Globus pallidus (tissue), 1 donor: ENCODE results near the gene PARP14.
"Not testable (repeated sequence)": the region's sequence is repeated elsewhere in the genome, so short reads cannot be mapped to it uniquely, and the experiment has no call there.

Experiments used
- DNase-seq: peaks from one replicate; pipeline ENCODE4 v3.0.0-alpha.2; 2015; ENCODE audit warnings: low spot score

PARP14 gene

GRCh38 chr3:122719273-122719921, 38.8 kb downstream of the PARP14 start:
- DNase-seq = no peak

GRCh38 chr3:122725106-122725505, 44.5 kb downstream of the PARP14 start:
- DNase-seq = no peak

GRCh38 chr3:122727294-122727693, 46.7 kb downstream of the PARP14 start:
- DNase-seq = no peak

DNA sequence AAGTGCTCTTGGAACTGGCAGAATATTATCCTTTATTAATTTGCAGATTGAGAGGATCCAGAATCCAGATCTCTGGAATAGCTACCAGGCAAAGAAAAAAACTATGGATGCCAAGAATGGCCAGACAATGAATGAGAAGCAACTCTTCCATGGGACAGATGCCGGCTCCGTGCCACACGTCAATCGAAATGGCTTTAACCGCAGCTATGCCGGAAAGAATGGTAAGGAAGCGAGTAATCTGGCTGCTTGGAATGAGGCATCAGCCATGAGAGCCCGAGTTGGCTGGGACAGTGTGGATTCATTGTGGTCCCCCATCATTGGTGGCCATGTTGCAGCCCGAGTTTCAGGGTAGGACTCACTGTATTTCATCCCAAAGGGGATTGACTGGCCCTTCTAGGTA, 47.1 kb downstream of the PARP14 start:
- no peak for DNase-seq

- DNase-seq = no peak
Observed at GRCh38 chr3:122728186-122728585, 47.5 kb downstream of the PARP14 start.

- no peak for DNase-seq
Observed at GRCh38 chr3:122728756-122729514, 48.3 kb downstream of the PARP14 start.

DNA sequence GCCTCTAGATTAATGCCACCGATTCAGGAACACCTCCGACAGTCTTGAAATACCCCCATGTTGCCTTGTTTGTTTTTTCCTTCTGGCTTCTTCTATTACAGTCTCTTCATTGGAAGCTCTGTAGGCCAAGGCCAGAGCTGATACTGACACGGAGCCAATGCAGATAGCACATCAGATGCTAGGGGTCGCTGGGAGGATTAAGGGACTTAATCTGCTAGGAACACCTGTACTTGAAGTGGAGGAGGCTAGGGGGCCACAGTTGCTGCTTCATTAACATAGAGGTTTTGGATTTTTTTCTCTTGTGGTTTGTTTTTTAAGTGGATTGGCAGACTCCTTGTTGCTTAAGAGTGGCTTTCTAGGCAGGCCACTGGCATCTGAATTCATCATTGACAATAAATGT, 49.6 kb downstream of the PARP14 start:
- no peak for DNase-seq

DNA sequence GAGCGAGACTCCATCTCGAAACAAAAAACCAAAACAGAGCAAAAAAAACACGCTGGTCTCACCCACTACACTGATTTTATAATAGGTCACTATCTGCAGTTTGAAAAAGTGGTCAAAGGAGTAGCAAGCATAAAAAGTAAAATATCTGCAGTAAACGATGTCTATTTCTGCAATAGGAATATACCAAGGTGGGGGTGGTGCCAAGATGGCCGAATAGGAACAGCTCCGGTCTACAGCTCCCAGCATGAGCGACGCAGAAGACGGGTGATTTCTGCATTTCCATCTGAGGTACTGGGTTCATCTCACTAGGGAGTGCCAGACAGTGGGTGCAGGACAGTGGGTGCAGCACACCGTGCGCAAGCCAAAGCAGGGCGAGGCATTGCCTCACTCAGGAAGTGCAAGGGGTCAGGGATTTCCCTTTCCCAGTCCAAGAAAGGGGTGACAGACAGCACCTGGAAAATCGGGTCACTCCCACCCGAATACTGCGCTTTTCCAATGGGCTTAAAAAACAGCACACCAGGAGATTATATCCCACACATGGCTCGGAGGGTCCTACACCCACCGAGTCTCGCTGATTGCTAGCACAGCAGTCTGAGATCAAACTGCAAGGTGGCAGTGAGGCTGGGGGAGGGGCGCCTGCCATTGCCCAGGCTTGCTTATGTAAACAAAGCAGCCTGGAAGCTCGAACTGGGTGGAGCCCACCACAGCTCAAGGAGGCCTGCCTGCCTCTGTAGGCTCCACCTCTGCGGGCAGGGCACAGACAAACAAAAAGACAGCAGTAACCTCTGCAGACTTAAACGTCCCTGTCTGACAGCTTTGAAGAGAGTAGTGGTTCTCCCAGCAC, 52.3 kb downstream of the PARP14 start:
- not testable (repeated sequence) for DNase-seq

GRCh38 chr3:122739172-122739571, 58.5 kb downstream of the PARP14 start:
- DNase-seq = no peak

DNA sequence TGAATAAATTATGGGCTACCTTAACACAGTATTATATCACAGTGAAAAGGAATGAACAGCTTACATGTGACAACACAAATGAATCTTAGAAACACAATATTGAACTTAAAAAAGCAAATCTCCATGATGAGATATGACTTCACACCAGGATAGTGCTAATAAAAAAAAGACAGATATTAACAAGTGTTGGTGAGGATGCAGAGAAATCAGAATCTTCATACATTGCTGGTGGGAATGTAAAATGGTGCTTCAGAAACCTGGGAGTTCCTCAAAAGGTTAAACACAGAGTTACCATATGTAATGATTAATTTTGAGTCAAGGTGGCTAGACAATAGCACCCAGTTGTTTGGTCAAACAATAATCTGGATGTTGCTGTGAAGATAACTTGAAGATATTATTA, 61.6 kb downstream of the PARP14 start:
- no peak for DNase-seq

- no peak for DNase-seq
Observed at GRCh38 chr3:122743581-122744120, 63.0 kb downstream of the PARP14 start.

DNA sequence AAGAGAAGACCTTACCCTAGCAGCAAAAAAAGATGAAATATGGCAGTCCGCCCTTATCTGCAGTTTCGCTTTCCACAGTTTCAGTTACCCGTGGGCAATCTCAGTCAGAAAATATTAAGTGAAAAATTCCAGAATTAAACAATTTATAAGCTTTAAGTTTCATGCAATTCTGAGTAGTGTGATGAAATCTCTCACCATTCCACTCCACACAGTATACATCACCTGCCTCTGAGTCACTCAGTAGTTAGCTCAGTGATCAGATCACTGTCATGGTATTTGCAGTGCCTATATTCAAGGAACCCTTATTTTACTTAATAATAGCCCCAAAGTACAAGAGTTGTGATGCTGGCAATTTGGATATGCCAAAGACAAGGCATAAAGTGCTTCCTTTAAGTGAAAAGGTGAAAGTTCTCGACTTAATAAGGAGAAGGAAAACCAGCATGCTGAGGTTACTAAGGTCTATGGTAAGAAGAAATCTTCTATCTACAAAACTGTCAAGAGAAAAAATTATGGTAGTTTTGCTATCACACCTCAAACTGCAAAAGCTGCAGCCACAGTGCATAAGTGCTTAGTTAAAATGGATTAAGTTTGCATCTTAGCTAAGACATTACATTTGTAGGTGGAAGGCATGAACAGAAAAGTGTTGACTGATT, 64.9 kb downstream of the PARP14 start:
- DNase-seq = no peak

DNA sequence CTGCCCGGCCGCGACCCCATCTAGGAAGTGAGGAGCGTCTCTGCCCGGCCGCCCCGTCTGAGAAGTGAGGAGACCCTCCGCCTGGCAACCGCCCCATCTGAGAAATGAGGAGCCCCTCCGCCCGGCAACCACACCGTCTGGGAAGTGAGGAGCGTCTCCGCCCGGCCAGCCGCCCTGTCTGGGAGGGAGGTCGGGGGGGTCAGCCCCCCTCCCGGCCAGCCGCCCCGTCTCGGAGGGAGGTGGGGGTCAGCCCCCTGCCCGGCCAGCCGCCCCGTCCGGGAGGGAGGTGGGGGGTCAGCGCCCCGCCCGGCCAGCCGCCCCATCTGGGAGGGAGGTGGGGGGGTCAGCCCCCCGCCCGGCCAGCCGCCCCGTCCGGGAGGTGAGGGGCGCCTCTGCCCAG, 66.7 kb downstream of the PARP14 start:
- DNase-seq = not testable (repeated sequence)

DNA sequence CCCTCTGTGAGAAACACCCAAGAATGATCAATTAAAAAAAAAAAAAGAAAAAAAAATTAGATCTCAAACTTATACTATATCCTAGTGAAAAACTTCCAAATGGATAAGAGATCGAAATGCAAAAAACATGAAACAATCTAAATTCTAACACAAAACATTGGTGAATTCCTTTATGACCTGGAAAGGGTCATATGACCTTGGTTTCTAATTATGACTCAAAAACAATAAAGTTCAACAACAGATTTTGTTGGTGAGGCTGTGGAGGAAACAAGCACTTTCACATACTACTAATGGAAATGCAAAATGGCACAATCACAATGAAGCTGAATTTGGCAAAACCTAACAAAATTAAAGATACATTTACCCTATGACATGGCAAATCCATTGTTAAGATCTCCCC, 67.7 kb downstream of the PARP14 start:
- no peak for DNase-seq

- no peak for DNase-seq
Observed at GRCh38 chr3:122754929-122755328, 74.3 kb downstream of the PARP14 start.

DNA sequence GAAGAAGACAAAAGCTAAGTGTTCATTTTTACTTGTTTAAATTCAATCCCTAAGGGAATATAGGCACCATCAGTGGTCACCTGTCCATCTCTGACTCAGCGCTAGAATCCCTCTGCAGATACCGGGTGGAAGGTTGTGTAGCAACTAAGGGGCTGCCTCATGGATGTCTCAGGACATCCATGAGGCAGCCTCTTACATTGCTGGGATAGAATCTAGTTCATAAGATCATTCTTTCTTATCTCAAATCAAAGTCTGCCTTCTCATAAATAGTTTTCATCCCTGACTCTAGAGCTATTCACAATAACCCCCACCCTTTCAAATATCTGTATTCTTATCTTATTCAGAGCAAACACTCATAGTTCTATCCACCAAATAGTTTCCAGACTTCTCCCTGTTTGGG, 74.9 kb downstream of the PARP14 start:
- no peak for DNase-seq

- no peak for DNase-seq
Observed at GRCh38 chr3:122758877-122759560, 78.4 kb downstream of the PARP14 start.

- no peak for DNase-seq
Observed at GRCh38 chr3:122760453-122761271, 80.0 kb downstream of the PARP14 start.

- DNase-seq = no peak
Observed at GRCh38 chr3:122766430-122766829, 85.8 kb downstream of the PARP14 start.

GRCh38 chr3:122767540-122768372, 87.1 kb downstream of the PARP14 start:
- no peak for DNase-seq
